HuH-7.5 (cell line): ENCODE measurements around the gene PRAF2.

ENCODE experiments used
- DNase-seq: peaks from one replicate; pipeline ENCODE4 v3.0.0; 2011; ENCODE audit warnings: low spot score

PRAF2 gene

DNA sequence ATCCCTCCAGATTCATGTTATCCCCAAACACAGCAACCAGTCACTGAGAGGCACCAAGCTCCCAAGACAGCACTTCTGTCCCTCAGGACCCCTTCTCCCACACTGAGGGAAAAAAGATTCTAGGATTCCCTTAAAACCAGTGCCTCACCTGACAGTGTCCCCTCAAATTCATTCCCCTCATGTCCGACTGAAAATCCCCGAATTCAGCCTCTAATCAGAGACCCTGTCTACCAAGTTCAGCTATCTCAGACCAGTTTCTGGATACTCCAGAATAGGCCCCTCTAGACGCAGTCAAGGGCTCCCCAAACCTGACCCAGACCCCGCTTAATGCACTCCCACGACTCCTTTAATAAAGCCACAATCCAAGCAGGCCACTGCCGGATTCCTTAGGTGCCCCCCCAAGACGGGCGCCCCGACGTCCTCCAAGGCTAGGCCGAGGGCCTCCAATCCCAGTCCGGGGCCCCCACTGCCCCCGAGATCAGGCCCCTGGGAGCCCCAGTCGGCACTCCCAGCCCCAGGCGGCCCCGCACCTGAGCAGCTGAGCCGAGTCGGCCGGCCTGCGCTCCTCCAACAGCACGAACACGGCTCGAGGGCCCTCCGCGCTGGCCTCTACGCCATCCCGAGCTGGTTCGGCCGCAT, 31.1 kb downstream of the PRAF2 start:
- no peak for DNase-seq

DNA sequence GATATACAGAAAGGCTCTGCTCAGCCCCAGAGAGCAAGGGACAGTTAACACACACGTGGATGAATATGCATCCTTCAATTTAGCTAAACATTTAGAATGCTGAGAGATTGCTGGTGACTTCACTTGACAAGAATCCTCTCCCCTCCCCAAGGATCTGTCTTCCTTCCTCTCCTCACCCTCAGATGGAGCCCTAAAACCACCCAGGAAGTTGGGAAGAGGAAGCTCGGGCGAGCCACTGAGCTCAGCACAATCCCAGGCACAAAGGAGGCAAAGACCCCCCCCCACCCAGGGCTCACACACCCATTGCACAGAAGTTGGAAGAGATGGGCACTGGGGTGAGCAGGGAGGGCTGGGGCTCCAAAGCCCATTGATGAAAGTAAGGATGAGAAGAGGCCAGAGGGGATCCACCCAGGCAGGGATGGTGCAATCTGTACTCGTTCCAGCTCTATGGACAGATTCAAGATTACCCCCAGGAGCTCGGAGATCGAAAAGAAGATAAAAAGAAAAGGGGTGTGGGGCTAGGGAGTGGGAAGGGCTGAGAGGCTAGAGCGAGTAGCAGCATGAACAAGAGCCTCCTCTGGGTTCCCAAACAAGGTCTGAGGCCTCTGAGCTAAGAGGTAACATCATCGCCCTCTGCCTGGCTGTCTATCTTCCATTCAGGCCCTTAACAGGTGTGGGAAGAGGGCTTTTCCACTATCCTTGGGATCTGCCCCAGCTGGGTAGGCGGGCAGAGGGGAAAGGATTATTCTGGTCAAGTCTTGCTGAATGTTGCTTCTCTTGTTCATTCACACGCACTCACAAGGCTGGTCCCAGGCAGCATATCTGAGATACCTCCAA, 31.8 kb downstream of the PRAF2 start:
- no peak for DNase-seq

DNA sequence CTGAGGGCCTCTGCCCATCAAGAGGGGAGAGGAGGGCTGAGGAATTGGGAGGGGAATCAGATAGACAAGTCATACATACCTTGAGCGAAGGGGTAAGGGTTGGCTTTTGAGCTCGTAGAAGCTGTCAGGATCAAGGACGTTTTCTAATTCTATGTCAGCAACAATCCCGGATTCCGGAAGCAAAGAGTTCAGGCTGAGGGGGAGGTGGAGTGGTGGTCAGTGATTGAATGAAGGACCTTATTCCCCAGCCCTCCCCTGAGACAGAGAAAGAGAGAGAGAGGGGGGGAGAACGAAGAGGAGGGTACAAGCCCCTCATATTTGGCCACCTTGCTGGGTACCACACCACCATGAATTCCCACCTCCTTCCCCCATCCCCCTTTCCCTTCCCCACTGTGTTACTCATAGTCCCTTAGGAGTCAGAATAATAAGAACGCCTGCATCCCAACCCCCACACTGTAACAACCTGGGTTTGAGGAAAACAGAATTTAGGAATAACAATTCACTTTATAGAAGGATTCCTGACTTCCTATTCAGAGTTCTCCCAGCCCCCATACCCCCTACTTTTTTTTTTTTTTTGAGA, 33.3 kb downstream of the PRAF2 start:
- no peak for DNase-seq

- peak; percentile 80 for DNase-seq
These were observed 34.0 kb downstream of the PRAF2 start for GRCh38 chrX:49039598-49040375.

GRCh38 chrX:49037883-49038475, 35.8 kb downstream of the PRAF2 start:
- DNase-seq, result no peak

- DNase-seq, result no peak
These were observed 43.5 kb downstream of the PRAF2 start for GRCh38 chrX:49030283-49030682.

DNA sequence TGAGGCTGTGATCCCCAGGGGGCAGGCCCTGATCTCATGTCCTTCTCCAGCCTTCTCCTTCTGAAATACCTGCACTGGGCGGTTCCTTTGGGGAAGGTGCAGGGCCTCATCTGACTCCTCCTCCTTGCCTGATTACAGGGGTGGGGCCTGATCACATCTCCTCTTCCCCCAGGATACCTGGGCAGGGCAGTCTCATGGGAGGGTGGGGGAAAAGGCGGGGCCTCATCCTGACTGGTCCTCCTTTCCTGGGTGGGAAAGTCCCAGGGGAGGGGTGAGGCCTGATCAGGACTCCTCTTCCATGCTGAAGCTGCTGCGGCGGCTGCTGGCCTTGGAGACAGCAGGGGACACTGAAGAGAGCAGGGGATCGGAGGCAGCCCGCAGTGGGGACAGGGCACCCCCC, 43.9 kb downstream of the PRAF2 start:
- no peak for DNase-seq
